Loucy (cell line): ENCODE results near the gene VSIG8.

Experiments used
- EZH2phosphoT487 ChIP-seq: fragments of 200-600 bp; IDR thresholded peaks from 2 replicates; pipeline ENCODE4 v1.6.1; 2018; ENCODE audit warnings: antibody characterized with exemption, mild to moderate bottlenecking, moderate library complexity, borderline replicate concordance
- TF ChIP-seq, protein P1 (sequence below): fragments of 200-600 bp; sonication (generic); conservative IDR thresholded peaks from 2 replicates; pipeline ENCODE4 v1.5.1; 2014; ENCODE audit warnings: mild to moderate bottlenecking, antibody characterized with exemption, low read length

DNA sequence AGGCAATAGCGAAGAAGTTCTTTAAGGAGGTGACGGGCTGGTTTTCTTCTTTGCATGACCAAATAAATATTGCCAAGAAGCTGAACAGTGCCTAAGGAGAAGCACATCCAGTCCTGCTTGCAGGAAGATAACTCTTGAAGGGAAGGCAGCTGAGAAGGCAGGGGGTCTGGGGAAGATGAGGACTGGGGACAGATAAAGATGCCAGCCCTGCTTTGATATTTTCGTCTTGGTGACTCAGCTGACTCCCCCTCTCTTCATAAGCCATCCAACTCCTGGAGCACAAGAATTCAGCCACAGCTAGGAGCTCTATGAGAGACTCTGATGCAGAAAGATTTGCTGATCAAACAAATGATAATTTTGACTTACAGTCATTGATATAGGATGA lies 34.1 kb upstream of the VSIG8 start:
- TF ChIP-seq, protein P1, sequence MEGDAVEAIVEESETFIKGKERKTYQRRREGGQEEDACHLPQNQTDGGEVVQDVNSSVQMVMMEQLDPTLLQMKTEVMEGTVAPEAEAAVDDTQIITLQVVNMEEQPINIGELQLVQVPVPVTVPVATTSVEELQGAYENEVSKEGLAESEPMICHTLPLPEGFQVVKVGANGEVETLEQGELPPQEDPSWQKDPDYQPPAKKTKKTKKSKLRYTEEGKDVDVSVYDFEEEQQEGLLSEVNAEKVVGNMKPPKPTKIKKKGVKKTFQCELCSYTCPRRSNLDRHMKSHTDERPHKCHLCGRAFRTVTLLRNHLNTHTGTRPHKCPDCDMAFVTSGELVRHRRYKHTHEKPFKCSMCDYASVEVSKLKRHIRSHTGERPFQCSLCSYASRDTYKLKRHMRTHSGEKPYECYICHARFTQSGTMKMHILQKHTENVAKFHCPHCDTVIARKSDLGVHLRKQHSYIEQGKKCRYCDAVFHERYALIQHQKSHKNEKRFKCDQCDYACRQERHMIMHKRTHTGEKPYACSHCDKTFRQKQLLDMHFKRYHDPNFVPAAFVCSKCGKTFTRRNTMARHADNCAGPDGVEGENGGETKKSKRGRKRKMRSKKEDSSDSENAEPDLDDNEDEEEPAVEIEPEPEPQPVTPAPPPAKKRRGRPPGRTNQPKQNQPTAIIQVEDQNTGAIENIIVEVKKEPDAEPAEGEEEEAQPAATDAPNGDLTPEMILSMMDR, result no peak
- TF ChIP-seq EZH2phosphoT487, result no peak
